ENCODE measurements around the gene DLG2. TPM values are rescaled to one million over a fixed set of nuclear protein-coding genes. Genes with fewer than 3 reads are reported as not detected.

Gene DLG2
- total and polyA plus RNA-seq, 4 donors, result 0.30 to 5.5 (median 0.68) TPM

GRCh38 chr11:84890676-84891075, 736.5 kb downstream of the DLG2 start:
- Histone ChIP-seq H3K27me3 (ENCODE audit: control insufficient read depth in 4 of 4, insufficient read depth in 4 of 4, low read length in 3 of 4) (no peaks in the 10 kb centered on the region), H3K4me3 (ENCODE audit: low read depth in 1 of 3, low read length in 3 of 3) (no peak overlapping the region), H3K9me3 (ENCODE audit: control insufficient read depth in 4 of 4, low read length in 3 of 4) (no peaks in the 10 kb centered on the region), H3K9ac (ENCODE audit: low read depth in 1 of 2, low read length in 2 of 2) (no peak overlapping the region), H3K27ac (ENCODE audit: low read depth in 1 of 2, low read length in 2 of 2) (no peak overlapping the region), H3K36me3 (ENCODE audit: control insufficient read depth in 4 of 4, insufficient read depth in 3 of 4, low read depth in 1 of 4, low read length in 3 of 4) (no peaks in the 10 kb centered on the region), H3K4me1 (ENCODE audit: control insufficient read depth in 4 of 4, insufficient read depth in 4 of 4, low read length in 3 of 4) (no peaks in the 10 kb centered on the region)
- DNase-seq (ENCODE audit: low spot score), result no peak
- TF ChIP-seq HNF4A (conservative IDR thresholded peaks at IDR 0.05) (no peak), ZBTB33 (IDR thresholded peaks at IDR 0.05) (no peak), RAD21 (IDR thresholded peaks at IDR 0.05) (no peak), JUND (IDR thresholded peaks at IDR 0.05) (no peak), EGR1 (IDR thresholded peaks at IDR 0.05; ENCODE audit: low read depth in 2 of 2) (no peak), HNF4G (IDR thresholded peaks at IDR 0.05) (no peak), FOXA2 (IDR thresholded peaks at IDR 0.05) (no peak), MAX (IDR thresholded peaks at IDR 0.05) (no peak), RXRA (IDR thresholded peaks at IDR 0.05) (no peak), FOXA1 (IDR thresholded peaks at IDR 0.05) (no peak), TAF1 (conservative IDR thresholded peaks at IDR 0.05) (no peak), CTCF (IDR thresholded peaks at IDR 0.05; ENCODE audit: low read depth, low read length, missing input control) (no peak), REST (IDR thresholded peaks at IDR 0.05) (no peak), YY1 (IDR thresholded peaks at IDR 0.05) (no peak), ATF3 (IDR thresholded peaks at IDR 0.05) (no peak)
- 58% methylated on average over 3 of the region's 3 CpGs for WGBS

- DNase-seq (ENCODE audit: low spot score), result no peak
- WGBS, result 77% methylated on average over 3 of the region's 3 CpGs
- H3K9me3 ChIP-seq (ENCODE audit: control insufficient read depth in 4 of 4, low read length in 3 of 4), result no peaks in the 10 kb centered on the region
- no peaks in the 10 kb centered on the region for H3K4me1 ChIP-seq (ENCODE audit: control insufficient read depth in 4 of 4, insufficient read depth in 4 of 4, low read length in 3 of 4)
- H3K27ac ChIP-seq (ENCODE audit: low read depth in 1 of 2, low read length in 2 of 2), result no peak overlapping the region
- no peak overlapping the region for H3K4me3 ChIP-seq (ENCODE audit: low read depth in 1 of 3, low read length in 3 of 3)
- no peak overlapping the region for H3K9ac ChIP-seq (ENCODE audit: low read depth in 1 of 2, low read length in 2 of 2)
- H3K27me3 ChIP-seq (ENCODE audit: control insufficient read depth in 4 of 4, insufficient read depth in 4 of 4, low read length in 3 of 4), result no peaks in the 10 kb centered on the region
- no peaks in the 10 kb centered on the region for H3K36me3 ChIP-seq (ENCODE audit: control insufficient read depth in 4 of 4, insufficient read depth in 3 of 4, low read depth in 1 of 4, low read length in 3 of 4)
- TF ChIP-seq ZBTB33 (IDR thresholded peaks at IDR 0.05), result no peak
- no peak for TF ChIP-seq MAX (IDR thresholded peaks at IDR 0.05)
- TF ChIP-seq ATF3 (IDR thresholded peaks at IDR 0.05), result no peak
- no peak for TF ChIP-seq TAF1 (conservative IDR thresholded peaks at IDR 0.05)
- TF ChIP-seq CTCF (IDR thresholded peaks at IDR 0.05; ENCODE audit: low read depth, low read length, missing input control), result no peak
- TF ChIP-seq YY1 (IDR thresholded peaks at IDR 0.05), result no peak
- TF ChIP-seq NR2F2 (IDR thresholded peaks at IDR 0.05), result no peak
- TF ChIP-seq HNF4A (conservative IDR thresholded peaks at IDR 0.05), result no peak
- TF ChIP-seq HNF4G (IDR thresholded peaks at IDR 0.05), result no peak
- no peak for TF ChIP-seq RXRA (IDR thresholded peaks at IDR 0.05)
- no peak for TF ChIP-seq FOXA2 (IDR thresholded peaks at IDR 0.05)
- no peak for TF ChIP-seq FOXA1 (IDR thresholded peaks at IDR 0.05)
- TF ChIP-seq SP1 (IDR thresholded peaks at IDR 0.05), result no peak
Measured at GRCh38 chr11:84889556-84889955, 737.6 kb downstream of the DLG2 start.
